ENCODE results near the gene HBB.
"Not testable (repeated sequence)": the region's sequence is repeated elsewhere in the genome, so short reads cannot be mapped to it uniquely, and the experiment has no call there.

The HBB gene

DNA sequence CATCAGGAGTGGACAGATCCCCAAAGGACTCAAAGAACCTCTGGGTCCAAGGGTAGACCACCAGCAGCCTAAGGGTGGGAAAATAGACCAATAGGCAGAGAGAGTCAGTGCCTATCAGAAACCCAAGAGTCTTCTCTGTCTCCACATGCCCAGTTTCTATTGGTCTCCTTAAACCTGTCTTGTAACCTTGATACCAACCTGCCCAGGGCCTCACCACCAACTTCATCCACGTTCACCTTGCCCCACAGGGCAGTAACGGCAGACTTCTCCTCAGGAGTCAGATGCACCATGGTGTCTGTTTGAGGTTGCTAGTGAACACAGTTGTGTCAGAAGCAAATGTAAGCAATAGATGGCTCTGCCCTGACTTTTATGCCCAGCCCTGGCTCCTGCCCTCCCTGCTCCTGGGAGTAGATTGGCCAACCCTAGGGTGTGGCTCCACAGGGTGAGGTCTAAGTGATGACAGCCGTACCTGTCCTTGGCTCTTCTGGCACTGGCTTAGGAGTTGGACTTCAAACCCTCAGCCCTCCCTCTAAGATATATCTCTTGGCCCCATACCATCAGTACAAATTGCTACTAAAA lies at the start of gene HBB:
HBB (minus strand) TSS at position 340 of the 579 bp plus-strand sequence; CDS start at position 290, 50 bp downstream.
- no peak for FAIRE-seq

DNA sequence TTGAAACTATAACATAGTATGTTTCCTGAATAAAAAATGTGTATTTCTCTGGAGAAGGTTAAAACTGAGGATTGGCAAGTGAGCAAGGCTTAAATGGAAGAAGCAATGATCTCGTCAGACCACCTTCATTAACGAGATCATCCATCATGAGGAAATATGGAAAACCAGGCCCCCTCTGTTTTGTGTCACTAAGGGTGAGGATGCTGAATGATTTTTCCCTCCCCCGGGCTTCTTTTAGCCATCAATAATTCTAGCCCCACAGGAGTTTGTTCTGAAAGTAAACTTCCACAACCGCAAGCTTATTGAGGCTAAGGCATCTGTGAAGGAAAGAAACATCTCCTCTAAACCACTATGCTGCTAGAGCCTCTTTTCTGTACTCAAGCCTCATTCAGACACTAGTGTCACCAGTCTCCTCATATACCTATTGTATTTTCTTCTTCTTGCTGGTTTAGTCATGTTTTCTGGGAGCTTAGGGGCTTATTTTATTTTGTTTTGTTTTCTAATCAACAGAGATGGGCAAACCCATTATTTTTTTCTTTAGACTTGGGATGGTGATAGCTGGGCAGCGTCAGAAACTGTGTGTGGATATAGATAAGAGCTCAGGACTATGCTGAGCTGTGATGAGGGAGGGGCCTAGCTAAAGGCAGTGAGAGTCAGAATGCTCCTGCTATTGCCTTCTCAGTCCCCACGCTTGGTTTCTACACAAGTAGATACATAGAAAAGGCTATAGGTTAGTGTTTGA lies 48.7 kb upstream of the HBB start:
- no peak for FAIRE-seq

- no peak for FAIRE-seq
These were observed 47.5 kb upstream of the HBB start for GRCh38 chr11:5274395-5274794.

GRCh38 chr11:5272395-5273017 lies 45.6 kb upstream of the HBB start:
- no peak for FAIRE-seq

DNA sequence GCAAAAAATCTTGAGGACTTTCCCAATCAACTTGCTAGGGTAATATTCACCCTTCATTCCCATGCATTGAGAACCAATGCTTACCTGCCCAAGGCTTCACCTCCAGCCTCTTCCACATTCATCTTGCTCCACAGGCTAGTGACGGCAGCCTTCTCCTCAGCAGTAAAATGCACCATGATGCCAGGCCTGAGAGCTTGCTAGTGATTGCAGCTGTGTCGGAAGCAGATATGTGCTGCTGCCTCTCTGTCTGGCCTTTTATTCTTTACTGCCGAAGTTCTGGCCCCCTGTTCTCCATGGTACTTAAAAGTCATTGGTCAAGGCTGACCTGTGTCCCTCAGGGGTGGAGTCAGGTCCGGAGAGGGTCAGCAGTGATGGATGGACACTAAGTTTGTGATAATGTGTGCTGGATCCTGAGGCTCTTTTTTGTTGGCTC lies 42.9 kb upstream of the HBB start, which contains the start of gene HBE1:
HBE1 (minus strand) TSS at position 231 of the 433 bp plus-strand sequence; CDS start at position 176, 55 bp downstream.
- no peak for FAIRE-seq

- FAIRE-seq, result no peak
These were observed 40.2 kb upstream of the HBB start for GRCh38 chr11:5267033-5267563.

DNA sequence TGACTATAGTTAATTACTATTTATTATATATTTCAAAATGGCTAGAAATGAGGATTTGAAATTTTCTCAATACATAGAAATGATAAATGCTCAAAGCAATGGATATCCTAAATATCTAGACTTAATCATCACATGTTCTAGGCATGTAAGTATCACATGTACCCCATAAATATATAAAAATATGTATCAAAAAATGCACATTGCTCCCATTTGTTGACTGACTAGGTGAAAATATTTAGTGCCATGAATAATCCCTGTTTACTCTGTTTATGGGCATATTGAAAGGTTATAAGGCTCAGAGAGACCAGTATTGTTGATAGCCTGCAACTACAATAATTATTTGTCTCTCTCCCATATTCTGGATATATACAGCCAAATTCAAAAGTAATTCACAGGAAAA lies 39.7 kb upstream of the HBB start:
- no peak for FAIRE-seq

GRCh38 chr11:5265832-5266231 lies 39.0 kb upstream of the HBB start:
- no peak for FAIRE-seq

DNA sequence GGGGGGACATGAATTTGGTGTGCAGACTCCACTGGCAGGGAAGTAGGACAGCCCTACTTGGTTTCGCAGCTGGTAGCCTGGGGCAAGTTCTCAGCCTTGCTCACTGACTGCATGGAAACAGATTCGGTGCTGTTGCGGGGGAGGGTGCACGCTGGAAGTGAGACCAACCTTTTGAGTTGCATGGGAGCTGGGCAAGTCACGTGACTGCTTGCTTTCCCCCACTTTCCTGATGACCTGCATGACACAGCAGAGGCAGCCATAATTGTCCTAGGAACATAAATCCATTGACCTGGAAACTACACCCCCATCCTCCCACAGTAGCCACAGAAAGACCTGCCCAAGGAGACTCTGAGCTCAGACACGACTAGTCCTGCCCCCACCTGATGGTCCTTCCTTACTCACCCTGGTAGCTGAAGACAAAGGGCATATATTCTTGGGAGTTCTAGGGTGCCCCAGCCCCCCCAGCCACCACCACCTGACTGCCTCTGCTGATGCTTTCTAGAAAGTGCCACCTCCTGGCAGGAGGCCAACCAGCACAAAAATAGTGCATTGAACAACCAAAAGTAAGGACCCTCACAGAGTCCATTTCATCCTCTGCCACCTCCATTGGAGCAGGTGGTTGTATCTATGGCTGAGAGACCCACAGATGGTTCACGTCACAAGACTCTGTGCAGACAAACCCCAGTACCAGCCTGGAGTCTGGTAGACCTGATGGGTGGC lies 31.8 kb upstream of the HBB start:
- no peak for FAIRE-seq

DNA sequence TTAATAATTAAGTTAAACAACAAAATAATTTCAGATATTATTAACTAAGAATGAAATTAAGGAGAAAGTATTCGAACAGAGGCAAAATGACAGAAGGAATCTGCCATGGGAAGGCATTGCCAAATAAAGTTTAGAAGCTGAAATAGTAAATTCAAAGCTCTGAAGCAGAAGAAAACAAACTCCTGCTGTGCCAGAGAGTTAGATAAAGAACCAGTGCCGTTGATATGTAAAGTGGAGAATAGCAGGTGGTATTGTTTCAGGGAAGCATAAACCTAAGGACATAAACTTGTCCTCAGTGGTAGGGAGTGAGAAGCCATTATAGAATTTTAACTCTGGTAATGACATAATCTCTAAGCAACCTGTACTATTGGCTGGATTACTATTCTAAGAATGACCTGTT lies 30.4 kb upstream of the HBB start:
- FAIRE-seq, result no peak

DNA sequence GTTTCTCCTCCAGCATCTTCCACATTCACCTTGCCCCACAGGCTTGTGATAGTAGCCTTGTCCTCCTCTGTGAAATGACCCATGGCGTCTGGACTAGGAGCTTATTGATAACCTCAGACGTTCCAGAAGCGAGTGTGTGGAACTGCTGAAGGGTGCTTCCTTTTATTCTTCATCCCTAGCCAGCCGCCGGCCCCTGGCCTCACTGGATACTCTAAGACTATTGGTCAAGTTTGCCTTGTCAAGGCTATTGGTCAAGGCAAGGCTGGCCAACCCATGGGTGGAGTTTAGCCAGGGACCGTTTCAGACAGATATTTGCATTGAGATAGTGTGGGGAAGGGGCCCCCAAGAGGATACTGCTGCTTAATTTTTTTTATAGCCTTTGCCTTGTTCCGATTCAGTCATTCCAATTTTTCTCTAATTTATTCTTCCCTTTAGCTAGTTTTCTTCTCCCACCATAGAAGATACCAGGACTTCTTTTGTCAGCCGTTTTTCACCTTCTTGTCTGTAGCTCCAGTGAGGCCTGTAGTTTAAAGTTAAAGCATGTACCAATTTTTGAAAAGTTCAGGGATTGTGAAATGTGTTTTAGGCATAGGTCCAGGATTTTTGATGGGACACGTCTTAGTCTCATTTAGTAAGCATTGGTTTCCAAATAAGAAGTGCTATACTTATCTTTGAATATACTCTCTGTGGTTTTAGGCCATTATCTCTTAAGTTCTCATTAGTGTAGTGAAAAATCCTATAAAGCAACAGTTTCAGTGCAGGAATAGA lies 28.0 kb upstream of the HBB start, which contains the start of gene HBG2:
HBG2 (minus strand) TSS at position 136 of the 768 bp plus-strand sequence; CDS start at position 83, 53 bp downstream.
- FAIRE-seq, result not testable (repeated sequence)

GRCh38 chr11:5254023-5254422 lies 27.2 kb upstream of the HBB start:
- not testable (repeated sequence) for FAIRE-seq

DNA sequence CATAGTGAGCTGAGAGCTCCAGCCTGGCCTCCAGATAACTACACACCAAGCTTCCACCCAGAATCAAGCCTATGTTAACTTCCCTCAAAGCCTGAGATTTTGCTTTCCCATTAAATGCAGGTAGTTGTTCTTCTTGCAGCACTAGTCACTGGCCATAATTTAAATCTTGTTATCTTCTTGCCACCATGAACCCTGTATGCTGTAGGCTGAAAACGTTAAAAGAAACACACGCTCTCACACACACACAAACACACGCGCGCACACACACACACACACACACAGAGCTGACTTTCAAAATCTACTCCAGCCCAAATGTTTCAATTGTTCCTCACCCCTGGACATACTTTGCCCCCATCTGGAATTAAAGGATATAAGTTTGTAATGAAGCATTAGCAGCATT lies 26.6 kb upstream of the HBB start:
- not testable (repeated sequence) for FAIRE-seq

- FAIRE-seq, result no peak
These were observed 26.0 kb upstream of the HBB start for GRCh38 chr11:5252919-5253265.

DNA sequence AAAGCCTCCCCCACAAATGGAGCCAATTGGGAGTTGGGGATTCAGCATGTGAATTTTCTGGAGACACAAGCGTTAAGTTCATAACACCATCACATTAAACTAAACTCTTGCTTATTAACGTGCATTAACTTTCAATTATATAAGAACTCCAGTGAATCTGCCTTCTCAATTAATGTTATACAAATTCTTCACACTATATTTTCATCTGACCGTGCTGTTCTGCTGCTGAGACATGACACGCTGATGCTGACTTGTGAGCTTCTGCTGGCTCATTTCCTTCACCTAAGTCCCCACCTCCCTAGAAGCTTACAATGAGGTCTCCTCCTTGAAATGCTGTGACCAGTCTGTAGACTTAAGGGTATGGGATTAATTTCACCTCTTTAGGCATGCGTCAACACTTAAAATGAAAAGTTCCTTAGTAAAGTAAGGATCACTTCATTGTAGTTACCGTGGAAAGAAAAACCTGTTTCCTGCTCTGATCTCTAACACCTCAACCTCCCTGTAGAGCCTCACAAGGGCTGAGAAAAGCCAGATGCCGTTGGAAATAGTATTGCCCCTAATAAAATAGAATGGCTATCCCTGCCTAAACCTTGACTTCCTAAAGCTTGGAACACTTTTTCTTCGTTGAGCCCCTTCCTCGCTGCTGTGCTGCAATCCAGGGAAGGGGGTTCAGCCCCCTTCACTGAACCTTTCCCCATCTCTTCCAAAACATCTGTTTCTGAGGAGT lies 25.5 kb upstream of the HBB start:
- no peak for FAIRE-seq

- FAIRE-seq, result no peak
These were observed 24.9 kb upstream of the HBB start for GRCh38 chr11:5251746-5252145.

- no peak for FAIRE-seq
These were observed 23.8 kb upstream of the HBB start for GRCh38 chr11:5250543-5251204.

DNA sequence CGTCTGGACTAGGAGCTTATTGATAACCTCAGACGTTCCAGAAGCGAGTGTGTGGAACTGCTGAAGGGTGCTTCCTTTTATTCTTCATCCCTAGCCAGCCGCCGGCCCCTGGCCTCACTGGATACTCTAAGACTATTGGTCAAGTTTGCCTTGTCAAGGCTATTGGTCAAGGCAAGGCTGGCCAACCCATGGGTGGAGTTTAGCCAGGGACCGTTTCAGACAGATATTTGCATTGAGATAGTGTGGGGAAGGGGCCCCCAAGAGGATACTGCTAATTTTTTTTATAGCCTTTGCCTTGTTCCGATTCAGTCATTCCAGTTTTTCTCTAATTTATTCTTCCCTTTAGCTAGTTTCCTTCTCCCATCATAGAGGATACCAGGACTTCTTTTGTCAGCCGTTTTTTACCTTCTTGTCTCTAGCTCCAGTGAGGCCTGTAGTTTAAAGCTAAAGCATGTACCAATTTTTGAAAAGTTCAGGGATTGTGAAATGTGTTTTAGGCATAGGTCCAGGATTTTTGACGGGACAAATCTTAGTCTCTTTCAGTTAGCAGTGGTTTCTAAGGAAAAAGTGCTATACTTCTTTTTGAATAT lies 23.0 kb upstream of the HBB start, which contains the start of gene HBG1:
HBG1 (minus strand) TSS at position 51 of the 590 bp plus-strand sequence. CDS start 53 bp downstream, outside the sequence.
- not testable (repeated sequence) for FAIRE-seq

DNA sequence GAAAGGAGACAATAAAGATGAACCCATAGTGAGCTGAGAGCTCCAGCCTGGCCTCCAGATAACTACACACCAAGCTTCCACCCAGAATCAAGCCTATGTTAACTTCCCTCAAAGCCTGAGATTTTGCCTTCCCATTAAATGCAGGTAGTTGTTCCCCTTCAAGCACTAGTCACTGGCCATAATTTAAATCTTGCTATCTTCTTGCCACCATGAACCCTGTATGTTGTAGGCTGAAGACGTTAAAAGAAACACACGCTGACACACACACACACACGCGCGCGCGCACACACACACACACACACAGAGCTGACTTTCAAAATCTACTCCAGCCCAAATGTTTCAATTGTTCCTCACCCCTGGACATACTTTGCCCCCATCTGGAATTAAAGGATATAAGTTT lies 21.6 kb upstream of the HBB start:
- not testable (repeated sequence) for FAIRE-seq
